Right lobe of liver (tissue), 6 donors: ENCODE measurements around the gene ISM2. TPM values are rescaled to one million over a fixed set of nuclear protein-coding genes. Genes with fewer than 3 reads are reported as not detected.

ENCODE experiments used
- ATAC-seq, 4 donors: fragments of 200-7000 bp; cut with Tn5 transposase; one replicate each; pipeline ENCODE4 v1.9.1; 2020; ENCODE audit warnings: mild to moderate bottlenecking in 4 of 4, moderate library complexity in 4 of 4
- DNase-seq, 3 donors: peaks; one replicate each; pipeline ENCODE4 v3.0.0-alpha.2; 2020
- H3K27ac ChIP-seq, 3 donors: fragments of 200-600 bp; one replicate each; pipeline ENCODE4 v1.8.0; 2022
- H3K27me3 ChIP-seq, 2 donors: fragments of 200-600 bp; one replicate each; pipeline ENCODE4 v1.8.0; 2022
- H3K36me3 ChIP-seq, 4 donors: fragments of 200-600 bp; sonication (generic) in 1 of 4; one replicate each; pipeline versions ENCODE4 v1.5.1 to v1.8.0; 2017 to 2022; ENCODE audit warnings: control low read depth in 1 of 4
- H3K4me1 ChIP-seq, 4 donors: fragments of 200-600 bp; sonication (generic) in 1 of 4; one replicate each; pipeline versions ENCODE4 v1.5.1 to v1.8.0; 2017 to 2022; ENCODE audit warnings: control low read depth in 1 of 4
- H3K4me3 ChIP-seq, 3 donors: fragments of 200-600 bp; one replicate each; pipeline ENCODE4 v1.8.0; 2022
- H3K9me3 ChIP-seq, 4 donors: fragments of 200-600 bp; sonication (generic) in 1 of 4; one replicate each; pipeline versions ENCODE4 v1.5.1 to v1.8.0; 2017 to 2022; ENCODE audit warnings: control low read depth in 1 of 4
- CTCF ChIP-seq, 4 donors: fragments of 200-600 bp in 3 of 4; fragments of 450-650 bp in 1 of 4; IDR thresholded peaks; one replicate each; pipeline versions ENCODE4 v1.5.1 to v1.8.0; 2016 to 2022; ENCODE audit warnings: antibody characterized with exemption in 4 of 4, mild to moderate bottlenecking in 2 of 4
- POLR2A ChIP-seq: fragments of 450-650 bp; IDR thresholded peaks from one replicate; pipeline ENCODE4 v1.6.1; 2017; ENCODE audit warnings: antibody characterized with exemption, mild to moderate bottlenecking
- WGBS: methylation state at CpG from one replicate; pipeline ENCODE4 v1.1.6; 2018; ENCODE audit warnings: low coverage, low lambda C conversion rate; ENCODE audit not compliant: insufficient coverage; ENCODE audit errors: missing lambda C conversion rate; 5-methylcytosine and 5-hydroxymethylcytosine counted together
- intact Hi-C, 2 donors: fragments of 100-400 bp; cut with DNase I; formaldehyde crosslinking; loops; one replicate each; pipeline versions ENCODE4 v1.11.2 to v1.14.1; 2022
- total RNA-seq, 6 experiments: library from RNA; depleted of rRNA in 2 of 6; stranded (reverse); fragments of >200 nt in 2 of 6; fragmentation: NEBNext Ultra II Directional in 3 of 6; extraction: Animal tissue kit (Norgen Biotek cat#: 25700) in 3 of 6; gene quantifications; one replicate each; pipeline versions ENCODE4 v1.1.0 to v1.2.4, GENCODE V29; 2016 to 2023
- donor health status: DM: no; HTN: yes; CAD: no.
- donor health status: DM: no; HTN: no; CAD: no.
- donor health status: DM: no; HTN: no; CAD: no.
- donor health status: DM: no; HTN: yes; CAD: no.
- donor health status: DM: no; HTN: yes; CAD: no.

Gene ISM2
- total RNA-seq, 6 experiments from 2014 or later, result 0.37 TPM; not detected in 5

DNA sequence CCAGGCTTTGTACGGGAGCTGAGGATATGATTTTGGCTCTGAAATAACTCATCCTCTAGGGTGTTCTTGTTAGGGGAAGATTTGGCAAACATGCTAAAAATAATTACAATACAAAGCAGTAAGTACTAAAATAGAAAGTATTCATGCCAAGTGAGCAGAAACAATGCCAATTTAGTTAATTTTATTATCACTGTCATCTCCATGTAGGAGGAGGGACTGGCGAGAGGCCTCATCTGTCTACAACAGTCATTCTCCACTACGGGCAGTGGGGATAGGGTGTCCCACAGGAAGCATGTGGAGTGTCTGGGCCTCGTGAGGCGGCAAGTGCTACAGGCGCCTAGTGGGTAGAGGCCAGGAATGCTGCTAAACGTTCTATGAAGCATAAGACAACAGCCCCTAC lies 3.3 kb downstream of the ISM2 start:
- TF ChIP-seq CTCF (IDR thresholded peaks at IDR 0.05) (no peak), POLR2A (no peak)
- H3K27ac ChIP-seq, result no peak overlapping the region
- no peaks in the 10 kb centered on the region for H3K27me3 ChIP-seq
- WGBS, result 83% methylated on average over 7 of the region's 7 CpGs
- H3K9me3 ChIP-seq, result no peaks in the 10 kb centered on the region
- H3K4me1 ChIP-seq, result peaks cover 0 to 8% (median 0%) of the 10 kb centered on the region in 4 donors
- no peak overlapping the region for H3K4me3 ChIP-seq
- DNase-seq (no peak), ATAC-seq (no peak)
- no peaks in the 10 kb centered on the region for H3K36me3 ChIP-seq
- intact Hi-C loops, result no loop called here

DNA sequence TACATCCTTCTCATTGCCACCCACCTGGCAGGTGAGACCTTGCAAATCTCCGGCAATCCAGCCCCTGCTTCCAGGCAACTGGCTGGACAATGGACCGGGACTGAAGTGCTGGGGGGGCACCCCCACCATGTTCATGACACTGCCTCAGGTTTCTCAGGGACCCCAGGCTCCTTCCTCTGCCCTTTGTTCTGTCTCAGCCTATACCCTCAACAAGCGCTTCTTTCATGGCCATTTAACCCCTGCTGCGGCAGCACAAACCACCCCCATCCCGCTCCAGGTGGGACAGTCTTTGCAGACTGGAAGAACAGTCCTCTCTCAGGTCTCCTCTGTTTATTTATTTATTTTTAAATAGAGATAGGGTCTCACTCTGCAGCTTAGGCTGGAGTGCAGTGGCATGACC lies 7.6 kb downstream of the ISM2 start:
- Histone ChIP-seq H3K4me3 (no peak overlapping the region), H3K27me3 (no peaks in the 10 kb centered on the region), H3K9me3 (no peaks in the 10 kb centered on the region), H3K4me1 (no peaks in the 10 kb centered on the region), H3K36me3 (no peaks in the 10 kb centered on the region), H3K27ac (no peak overlapping the region)
- no CpG with 5 or more reads among the region's 5 CpGs for WGBS
- no peak for DNase-seq
- ATAC-seq, result no peak
- TF ChIP-seq POLR2A, result no peak
- no peak for TF ChIP-seq CTCF (IDR thresholded peaks at IDR 0.05)
- intact Hi-C loops, result no loop called here

GRCh38 chr14:77490347-77490986 lies 8.1 kb downstream of the ISM2 start:
- no peaks in the 10 kb centered on the region for H3K27me3 ChIP-seq
- H3K9me3 ChIP-seq, result no peaks in the 10 kb centered on the region
- no peak overlapping the region for H3K27ac ChIP-seq
- ATAC-seq, result no peak
- H3K4me3 ChIP-seq, result no peak overlapping the region
- 73% methylated on average over 4 of the region's 8 CpGs for WGBS
- no peaks in the 10 kb centered on the region for H3K4me1 ChIP-seq
- DNase-seq, result no peak
- no peaks in the 10 kb centered on the region for H3K36me3 ChIP-seq
- intact Hi-C loops, result no loop called here
- TF ChIP-seq POLR2A, result no peak
- TF ChIP-seq CTCF (IDR thresholded peaks at IDR 0.05), result no peak

DNA sequence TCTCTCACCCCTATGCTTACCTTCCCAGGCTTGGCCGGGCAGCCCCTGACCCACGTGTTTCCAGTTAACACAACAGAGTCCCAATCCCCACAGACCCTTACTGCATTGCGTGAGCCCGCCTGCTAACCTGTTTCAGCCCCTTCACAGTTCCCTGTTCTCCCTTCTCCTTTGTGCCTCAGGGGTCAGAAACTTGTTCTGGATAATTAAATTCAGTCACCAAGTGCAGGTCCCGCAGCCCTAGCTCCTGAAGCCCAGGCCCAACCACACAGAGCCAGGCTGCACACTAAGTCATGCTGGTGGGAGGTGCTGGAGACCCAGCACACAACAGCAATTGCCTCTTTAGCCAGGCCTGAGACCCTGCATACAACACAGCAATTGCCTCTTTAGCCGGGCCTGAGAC lies 9.6 kb downstream of the ISM2 start:
- no peak for TF ChIP-seq POLR2A
- TF ChIP-seq CTCF (IDR thresholded peaks at IDR 0.05), result no peak
- no peak for ATAC-seq
- Histone ChIP-seq H3K4me1 (no peaks in the 10 kb centered on the region), H3K27me3 (no peaks in the 10 kb centered on the region), H3K36me3 (no peaks in the 10 kb centered on the region), H3K9me3 (no peaks in the 10 kb centered on the region), H3K27ac (no peak overlapping the region), H3K4me3 (no peak overlapping the region)
- 79% methylated on average over 5 of the region's 6 CpGs for WGBS
- intact Hi-C loops, result no loop called here
- no peak for DNase-seq

GRCh38 chr14:77488558-77488957 lies 10.1 kb downstream of the ISM2 start:
- ATAC-seq, result no peak
- intact Hi-C loops, result no loop called here
- no peak for DNase-seq
- Histone ChIP-seq H3K36me3 (no peaks in the 10 kb centered on the region), H3K27me3 (no peaks in the 10 kb centered on the region), H3K27ac (no peak overlapping the region), H3K9me3 (no peaks in the 10 kb centered on the region), H3K4me1 (no peaks in the 10 kb centered on the region), H3K4me3 (no peak overlapping the region)
- TF ChIP-seq CTCF (IDR thresholded peaks at IDR 0.05) (no peak), POLR2A (no peak)
- WGBS, result 71% methylated on average over 4 of the region's 7 CpGs
